Renal cortex interstitium (tissue), 11 donors: ENCODE results near the gene DIABLO. TPM values are rescaled to one million over a fixed set of nuclear protein-coding genes. Genes with fewer than 3 reads are reported as not detected.
"Not testable (repeated sequence)": the region's sequence is repeated elsewhere in the genome, so short reads cannot be mapped to it uniquely, and the experiment has no call there.

Experiments
- DNase-seq, 11 donors: peaks; one replicate each; pipeline ENCODE4 v3.0.0-alpha.2; 2013; ENCODE audit warnings: low read depth in 9 of 11, low spot score in 4 of 11; ENCODE audit errors: extremely low read depth in 1 of 11
- polyA plus RNA-seq, 3 donors: library from polyadenylated mRNA; unstranded; fragments of 120-200 nt; gene quantifications; one replicate each; pipeline ENCODE4 v1.2.1, GENCODE V29; 2013; ENCODE audit not compliant: insufficient read length in 3 of 3

Gene DIABLO
- polyA plus RNA-seq, 3 donors: 67.7 to 84.9 (median 77.2) TPM

GRCh38 chr12:122200541-122201175 is 25.2 kb downstream of the DIABLO start:
- DNase-seq: no peak

- DNase-seq: no peak
These were observed 26.1 kb downstream of the DIABLO start for GRCh38 chr12:122199484-122200355.

- DNase-seq: no peak
These were observed 28.3 kb downstream of the DIABLO start for GRCh38 chr12:122197612-122197966.

- DNase-seq: no peak
These were observed 30.4 kb downstream of the DIABLO start for GRCh38 chr12:122195405-122195804.

GRCh38 chr12:122194804-122195203 is 31.0 kb downstream of the DIABLO start:
- no peak for DNase-seq

GRCh38 chr12:122192441-122192840 is 33.4 kb downstream of the DIABLO start:
- DNase-seq: no peak

- DNase-seq: peak in 2 of 11 donors; percentile 46
These were observed 34.8 kb downstream of the DIABLO start for GRCh38 chr12:122190842-122191668.

- DNase-seq: no peak
These were observed 36.0 kb downstream of the DIABLO start for GRCh38 chr12:122189626-122190475.

- no peak for DNase-seq
These were observed 38.4 kb downstream of the DIABLO start for GRCh38 chr12:122187466-122187865.

GRCh38 chr12:122185494-122186082 is 40.3 kb downstream of the DIABLO start:
- DNase-seq: no peak

GRCh38 chr12:122185079-122185478 is 40.8 kb downstream of the DIABLO start:
- DNase-seq: no peak

GRCh38 chr12:122184517-122184916 is 41.3 kb downstream of the DIABLO start:
- no peak for DNase-seq

GRCh38 chr12:122183588-122183940 is 42.3 kb downstream of the DIABLO start:
- DNase-seq: no peak

- peak in 9 of 11 donors; percentile 26 to 58 (median 54) for DNase-seq
These were observed 42.8 kb downstream of the DIABLO start, which contains the start of gene LRRC43 for GRCh38 chr12:122182887-122183587. TSS of gene LRRC43 (plus strand) at chr12:122183123. CDS start at chr12:122183145, 22 bp downstream.

GRCh38 chr12:122176473-122176872 is 49.4 kb downstream of the DIABLO start:
- DNase-seq: not testable (repeated sequence)

GRCh38 chr12:122174155-122174845 is 51.6 kb downstream of the DIABLO start, which contains the start of gene IL31:
TSS of gene IL31 (minus strand) at chr12:122174221. CDS start at chr12:122174172, 49 bp downstream.
- no peak for DNase-seq
